AG08395 (cell line): Measurements from ENCODE around the gene ZNF33B.
"Not testable (repeated sequence)": the region's sequence is repeated elsewhere in the genome, so short reads cannot be mapped to it uniquely, and the experiment has no call there.

Source experiments
- DNase-seq: peaks from one replicate; pipeline ENCODE4 v3.0.0; 2012; ENCODE audit warnings: mixed read lengths, low spot score

Gene ZNF33B

GRCh38 chr10:42615419-42615818 lies 23.0 kb downstream of the ZNF33B start:
- no peak for DNase-seq

GRCh38 chr10:42609872-42610271 lies 28.5 kb downstream of the ZNF33B start:
- DNase-seq: no peak

- no peak for DNase-seq
Observed at GRCh38 chr10:42598249-42598873, 40.0 kb downstream of the ZNF33B start.

- no peak for DNase-seq
Observed at GRCh38 chr10:42596196-42596595, 42.2 kb downstream of the ZNF33B start.

- no peak for DNase-seq
Observed at GRCh38 chr10:42594246-42594650, 44.1 kb downstream of the ZNF33B start.

- DNase-seq: no peak
Observed at GRCh38 chr10:42593284-42593683, 45.1 kb downstream of the ZNF33B start.

GRCh38 chr10:42583828-42584227 lies 54.5 kb downstream of the ZNF33B start:
- no peak for DNase-seq

GRCh38 chr10:42578019-42578418 lies 60.4 kb downstream of the ZNF33B start:
- no peak for DNase-seq

DNA sequence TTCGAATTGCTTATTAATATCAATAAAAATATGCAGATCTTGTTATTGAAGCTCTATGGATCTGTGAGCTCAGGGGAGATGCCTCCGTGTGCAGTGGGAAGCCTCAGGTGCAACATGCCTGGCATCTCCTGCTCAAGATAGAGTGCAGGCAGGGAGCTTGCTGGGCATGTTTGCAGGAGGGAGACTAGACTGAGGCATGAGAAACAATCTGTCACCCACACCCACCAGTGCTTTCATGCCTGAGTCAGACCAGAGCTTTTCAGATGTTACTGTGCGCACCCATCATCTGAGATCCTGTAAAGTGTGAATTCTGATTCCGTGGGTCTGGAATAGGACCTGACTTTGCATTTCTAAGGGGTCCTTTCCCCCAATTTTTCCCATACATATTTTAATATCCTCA lies 62.0 kb downstream of the ZNF33B start:
- DNase-seq: no peak

GRCh38 chr10:42574336-42574735 lies 64.0 kb downstream of the ZNF33B start:
- DNase-seq: no peak

DNA sequence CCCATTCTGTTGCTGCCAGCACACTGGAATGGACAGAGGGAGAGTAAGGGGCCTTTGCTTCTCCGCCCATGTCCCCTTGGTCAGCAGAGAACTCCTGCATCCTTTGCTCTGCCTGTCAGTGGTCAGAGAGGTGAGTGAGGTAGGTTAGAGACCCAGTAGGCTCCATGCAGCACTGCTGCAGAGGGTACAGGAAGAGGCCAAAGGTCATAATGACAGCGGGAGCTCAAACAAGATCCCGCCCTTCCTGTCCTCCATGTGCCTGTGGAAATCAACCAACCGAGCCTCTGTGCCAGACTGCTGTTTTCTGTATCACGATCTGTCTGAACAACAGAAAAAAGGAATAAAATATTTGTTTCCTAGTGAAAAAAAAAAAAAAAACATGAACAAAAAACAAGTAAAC lies 81.4 kb downstream of the ZNF33B start:
- DNase-seq: no peak

DNA sequence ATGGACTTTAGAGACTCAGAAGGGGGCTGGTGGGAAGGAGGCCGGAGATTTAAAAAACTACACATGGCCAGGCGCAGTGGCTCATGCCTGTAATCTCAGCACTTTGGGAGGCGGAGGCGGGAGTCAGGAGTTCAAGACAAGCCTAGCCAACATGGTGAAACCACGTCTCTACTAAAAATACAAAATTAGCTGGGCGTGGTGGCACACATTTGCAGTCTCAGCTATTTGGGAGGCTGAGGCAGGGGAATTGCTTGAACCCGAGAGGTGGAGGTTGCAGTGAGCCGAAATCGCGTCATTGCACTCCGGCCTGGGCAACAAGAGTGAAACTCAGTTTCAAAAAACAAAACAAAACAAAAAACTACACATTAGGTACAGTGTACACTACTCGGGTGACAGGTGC lies 84.8 kb downstream of the ZNF33B start:
- DNase-seq: not testable (repeated sequence)

DNA sequence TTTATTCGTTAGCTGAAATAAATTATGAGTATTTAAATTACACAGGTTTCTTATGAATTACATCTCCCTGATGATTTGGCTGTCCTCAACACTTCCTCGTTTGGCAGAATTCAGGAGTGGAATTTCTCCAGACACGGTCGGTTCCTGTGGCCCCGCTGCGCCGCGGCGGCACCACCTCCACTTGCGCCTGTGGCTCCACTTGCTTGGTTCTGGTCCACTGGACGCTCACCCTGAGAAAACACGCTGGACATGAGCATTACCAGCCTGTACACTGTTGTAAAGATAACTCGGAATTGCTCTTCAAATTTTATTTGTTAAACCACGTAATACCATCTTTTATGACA lies 85.3 kb downstream of the ZNF33B start:
- DNase-seq: no peak

DNA sequence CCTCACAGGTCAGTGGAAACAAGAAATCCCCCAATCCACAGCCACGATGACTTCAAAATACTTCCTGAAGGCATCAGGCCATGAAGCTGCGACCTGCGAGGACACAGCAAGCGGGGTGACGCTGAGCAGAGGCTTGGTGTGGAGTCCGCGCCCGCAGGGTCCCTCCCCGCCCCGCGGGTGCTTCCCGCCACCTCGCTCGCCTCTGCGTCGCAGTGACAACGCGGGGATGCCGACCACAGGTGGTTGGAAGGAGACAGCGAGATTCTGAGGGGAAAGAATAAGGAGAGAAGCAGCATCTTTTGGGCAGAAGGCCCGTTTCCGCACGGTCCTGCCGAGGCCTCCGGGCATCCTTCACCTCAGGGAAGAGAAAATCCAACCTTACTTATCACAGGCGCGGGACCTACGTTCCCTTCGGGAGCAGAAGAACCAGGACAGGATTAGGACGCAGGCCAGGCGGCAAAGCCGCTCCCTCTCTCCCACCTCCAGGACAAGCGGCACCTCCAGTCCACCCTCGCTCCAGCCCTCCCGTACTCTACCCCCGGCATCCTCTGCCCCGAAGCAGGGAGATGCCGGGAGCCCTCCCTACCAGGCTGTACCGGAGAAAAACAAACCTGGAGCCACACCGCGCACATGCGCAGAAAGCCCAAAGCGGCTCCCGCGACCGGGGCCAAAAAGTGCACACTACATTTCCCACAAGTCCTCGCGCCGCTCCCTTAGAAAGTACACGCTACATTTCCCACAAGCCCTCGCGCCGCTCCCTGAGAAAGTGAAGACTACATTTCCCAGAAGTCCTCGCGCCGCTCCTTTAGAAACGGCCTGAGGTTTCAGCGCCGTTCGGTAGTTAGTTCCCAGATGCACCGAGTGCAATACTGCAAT lies 85.9 kb downstream of the ZNF33B start:
- peak; percentile 96 for DNase-seq

GRCh38 chr10:42551582-42552187 lies 86.7 kb downstream of the ZNF33B start:
- no peak for DNase-seq

GRCh38 chr10:42549851-42550250 lies 88.5 kb downstream of the ZNF33B start:
- DNase-seq: no peak

DNA sequence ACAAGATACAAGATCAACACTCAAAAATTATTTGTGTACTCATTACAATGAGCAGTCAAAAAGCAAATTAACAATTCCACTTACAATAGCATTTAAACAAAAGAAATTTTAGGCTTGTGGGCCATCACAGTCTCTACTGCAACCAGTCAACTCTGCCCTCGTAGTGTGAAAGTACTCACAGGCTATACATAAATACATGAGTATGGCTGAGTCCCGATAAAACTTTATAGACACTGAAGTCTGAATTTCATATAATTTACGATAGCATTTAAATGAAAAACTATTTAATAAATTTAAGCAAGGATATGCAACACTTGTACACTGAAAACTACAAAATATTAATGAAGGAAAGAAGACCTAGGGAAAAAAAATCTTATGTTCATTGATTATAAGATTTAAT lies 90.1 kb downstream of the ZNF33B start:
- no peak for DNase-seq

DNA sequence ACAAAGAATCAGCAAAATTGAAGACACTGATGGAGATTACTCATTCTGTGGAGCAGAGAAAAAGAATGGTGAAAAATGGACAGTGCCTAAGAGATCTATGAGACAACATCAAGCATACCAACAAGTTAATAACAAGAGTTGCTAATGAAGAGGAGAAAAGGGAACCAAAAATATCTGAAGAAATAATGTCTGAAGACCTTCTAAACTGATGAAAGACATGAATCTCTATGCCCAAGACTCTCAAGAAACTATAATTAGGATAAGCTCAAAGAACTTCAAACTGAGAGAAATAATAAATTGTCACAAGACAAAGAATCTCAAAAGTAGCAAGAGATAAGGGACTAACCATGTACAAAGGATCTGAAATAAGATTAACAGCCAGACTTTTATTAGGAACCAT lies 93.4 kb downstream of the ZNF33B start:
- no peak for DNase-seq

DNA sequence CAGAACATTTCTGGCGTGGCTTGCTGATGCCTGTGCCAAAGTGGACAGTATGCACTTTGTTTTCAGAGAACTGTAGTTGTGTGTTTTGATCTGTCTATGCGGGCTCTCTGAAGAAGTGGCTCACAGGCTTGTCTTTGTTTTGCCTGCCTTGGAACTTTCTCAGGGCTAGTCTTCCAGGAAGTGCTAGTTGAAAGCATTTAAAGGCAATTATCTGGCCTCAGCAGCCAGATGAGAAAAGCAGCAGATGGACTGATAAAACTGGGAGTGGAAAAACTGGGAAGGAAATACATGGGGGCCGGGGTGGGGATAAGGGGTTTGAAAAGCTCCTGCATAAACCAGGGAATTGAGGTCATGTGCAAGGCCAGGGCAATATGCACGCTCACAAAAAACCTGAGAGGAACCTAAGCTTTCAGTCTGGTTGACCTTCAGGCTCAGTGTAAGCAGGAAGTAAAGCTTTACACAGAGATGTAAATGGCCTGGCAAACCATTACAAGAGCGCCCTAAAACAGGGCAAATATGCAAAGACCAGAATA lies 94.5 kb downstream of the ZNF33B start:
- DNase-seq: no peak
